Adipose tissue (tissue), 3 donors: ENCODE measurements around the gene TMEM170B. TPM values are rescaled to one million over a fixed set of nuclear protein-coding genes. Genes with fewer than 3 reads are reported as not detected.

Experiments
- H3K27ac ChIP-seq: one replicate; pipeline ENCODE4 v1.5.1; 2013; ENCODE audit warnings: low read depth, low read length
- WGBS, 3 donors: extraction: QIAGEN DNeasy Blood & Tissue Kit; methylation state at CpG; one replicate each; pipeline ENCODE4 v1.1.7; 2013; 5-methylcytosine and 5-hydroxymethylcytosine counted together
- polyA plus RNA-seq, 3 donors: library from polyadenylated mRNA; stranded (reverse); fragments of 200-250 nt; gene quantifications; one replicate each; pipeline ENCODE4 v1.2.3, GENCODE V29; 2013
- donor health status: healthy with polysubstance abuse.
- donor health status: Bipolar disorder and iron deficiency.
- donor health status: healthy.

Gene TMEM170B
- polyA plus RNA-seq, 3 donors, result 0.74 to 3.3 (median 2.3) TPM

DNA sequence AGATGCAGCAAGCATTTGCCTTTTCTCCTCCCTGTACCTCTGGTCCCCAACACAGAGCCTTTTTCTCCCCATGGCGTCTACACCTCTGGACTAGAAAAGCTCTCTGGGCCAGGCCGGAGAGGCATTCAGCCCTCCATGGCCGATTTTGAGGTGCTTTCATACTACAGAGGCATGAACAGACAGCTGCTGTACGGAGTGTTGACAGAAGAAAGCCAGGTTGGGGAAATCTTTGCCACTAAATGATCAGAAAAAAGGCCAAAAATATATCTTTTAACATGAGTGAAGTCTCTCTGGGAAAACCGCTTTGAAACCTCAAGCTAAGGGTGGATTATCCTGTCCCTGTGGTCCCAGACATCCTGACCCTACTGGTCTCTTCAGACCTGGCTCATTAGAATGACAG is 94.0 kb downstream of the TMEM170B start:
- 93 to 95% (median 94%) methylated on average over 5 of the region's 5 CpGs for WGBS, 3 donors
- no peak overlapping the region for H3K27ac ChIP-seq

DNA sequence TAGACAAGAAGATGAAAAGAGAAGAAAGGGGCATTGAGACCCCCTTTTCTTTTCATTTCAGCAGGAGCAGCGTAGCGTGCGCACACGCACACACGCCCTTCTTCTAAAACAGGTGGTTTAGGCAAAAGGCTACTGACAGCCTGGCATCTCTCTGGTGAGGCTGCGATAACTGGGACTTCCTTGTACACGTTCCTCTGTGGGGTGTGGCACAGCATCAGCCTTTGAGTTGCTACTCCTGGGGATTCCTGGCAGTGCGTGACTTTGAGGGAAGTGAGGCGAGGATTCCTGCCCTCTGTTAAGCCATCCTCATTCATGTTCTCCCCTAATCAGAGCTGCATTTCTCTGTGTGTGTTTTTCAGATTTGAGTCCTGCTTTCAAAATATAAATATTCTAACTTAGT is 94.7 kb downstream of the TMEM170B start:
- H3K27ac ChIP-seq, result no peak overlapping the region
- 62 to 68% (median 68%) methylated on average over 9 of the region's 9 CpGs for WGBS, 3 donors

GRCh38 chr6:11632795-11633511 is 95.4 kb downstream of the TMEM170B start:
- no peak overlapping the region for H3K27ac ChIP-seq
- WGBS, 3 donors, result 66 to 96% (median 96%) methylated on average over 11 of the region's 11 CpGs

Other genes starting within 250 kb of the TMEM170B start
- 1 to 10 TPM in 2 of 3 donors, under 1 TPM in 1; 0.18 to 2.3 (median 1.1) TPM for gene ADTRP, start 241.1 kb downstream of the TMEM170B start, polyA plus RNA-seq